Measurements from ENCODE around the gene KIRREL2.
A peak's percentile ranks its signal among the peaks of the same experiment; 100 is the strongest.
"Not testable (repeated sequence)": the region's sequence is repeated elsewhere in the genome, so short reads cannot be mapped to it uniquely, and the experiment has no call there.

KIRREL2 gene

GRCh38 chr19:35856546-35857149, at the start of gene KIRREL2:
KIRREL2 (plus strand) TSS chr19:35856911; CDS start chr19:35857120, 209 bp downstream.
- no peak for DNase-seq (ENCODE audit: low read depth in 3 of 3)

DNA sequence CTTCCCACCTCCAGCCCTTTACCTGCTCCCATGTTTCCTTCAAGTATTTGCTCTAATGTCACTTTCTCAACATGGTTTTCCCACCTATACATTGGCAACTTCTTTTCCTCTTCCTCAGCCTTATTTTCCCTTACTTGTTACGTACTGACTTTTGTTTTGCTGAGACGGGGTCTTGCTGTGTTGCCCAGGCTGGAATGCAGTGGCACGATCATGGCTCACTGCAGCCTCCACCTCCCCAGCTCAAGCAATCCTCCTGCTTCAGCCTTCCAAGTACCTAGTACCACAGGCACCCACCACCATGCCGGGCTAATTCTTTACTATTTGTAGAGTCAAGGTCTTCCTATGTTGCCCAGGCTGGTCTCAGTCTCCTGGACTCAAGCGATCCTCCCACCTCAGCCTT, 49.1 kb upstream of the KIRREL2 start:
- no peak for DNase-seq (ENCODE audit: low read depth in 3 of 3)

GRCh38 chr19:35811317-35812219, 45.1 kb upstream of the KIRREL2 start:
- no peak for DNase-seq (ENCODE audit: low read depth in 3 of 3)

GRCh38 chr19:35812220-35813042, 44.3 kb upstream of the KIRREL2 start, which contains the start of gene PRODH2:
PRODH2 (minus strand) TSS chr19:35812845; CDS start chr19:35812805, 40 bp downstream.
- DNase-seq (ENCODE audit: low read depth in 3 of 3): no peak

- no peak for DNase-seq (ENCODE audit: low read depth in 3 of 3)
These were observed 43.4 kb upstream of the KIRREL2 start for GRCh38 chr19:35813043-35813890.

DNA sequence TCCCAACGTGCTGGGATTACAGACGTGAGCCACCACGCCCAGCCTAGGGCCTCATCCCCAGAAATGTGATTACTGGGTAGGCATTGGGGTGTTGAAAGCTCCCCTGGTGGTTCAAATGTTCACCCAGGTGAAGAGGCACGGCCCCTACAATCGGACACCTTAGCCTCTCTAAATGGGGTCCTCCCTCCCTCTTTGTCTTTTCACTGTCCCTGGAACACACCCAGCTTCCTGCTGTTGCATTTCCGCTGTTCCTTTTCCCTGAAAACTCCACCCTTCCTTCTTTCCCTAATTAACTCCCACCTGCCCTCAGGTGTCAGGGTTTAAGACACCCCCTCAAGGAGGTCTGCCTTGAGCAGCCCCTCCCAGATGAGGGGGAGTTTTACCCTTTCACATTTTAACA, 40.4 kb upstream of the KIRREL2 start:
- DNase-seq (ENCODE audit: low read depth in 3 of 3): no peak

- DNase-seq (ENCODE audit: low read depth in 3 of 3): no peak
These were observed 39.9 kb upstream of the KIRREL2 start for GRCh38 chr19:35816846-35817245.

DNA sequence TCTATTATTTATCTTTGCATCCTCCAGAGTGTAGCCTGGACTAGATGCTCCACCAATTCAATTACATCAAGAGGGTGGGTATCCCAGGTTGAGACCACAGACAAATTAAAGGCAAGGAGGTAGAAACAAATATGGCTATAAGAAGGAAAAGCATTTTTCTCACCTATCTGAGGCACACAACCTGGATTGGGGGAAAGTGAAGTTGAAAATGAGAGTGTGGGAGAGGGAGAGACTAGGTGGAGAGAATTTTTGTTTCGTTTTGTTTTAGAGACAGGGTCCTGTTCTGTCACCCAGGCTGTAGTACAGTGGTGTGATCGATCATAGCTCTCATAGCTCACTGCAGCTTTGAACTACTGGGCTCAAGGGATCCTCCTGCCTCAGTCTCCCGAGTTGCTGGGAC, 38.3 kb upstream of the KIRREL2 start:
- DNase-seq (ENCODE audit: low read depth in 3 of 3): no peak

DNA sequence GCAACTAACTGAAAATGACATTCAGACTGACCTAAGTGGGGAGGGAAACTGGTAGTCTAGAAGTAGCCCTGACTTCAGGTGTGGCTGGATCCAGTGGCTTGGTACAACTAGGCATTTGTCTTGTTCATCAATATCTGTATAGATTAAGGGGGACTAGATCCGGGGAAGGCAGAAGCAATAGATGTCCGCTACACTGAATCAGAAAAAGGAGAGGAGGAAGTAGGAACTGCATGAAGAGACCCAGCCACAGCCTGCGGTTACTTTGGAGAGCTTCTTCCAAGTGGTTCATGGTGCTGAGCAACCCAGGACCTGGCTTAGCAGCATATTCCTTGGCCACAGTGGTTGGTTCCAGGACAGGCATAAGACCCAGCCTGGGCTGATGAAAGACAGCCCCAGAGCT, 34.1 kb upstream of the KIRREL2 start:
- DNase-seq (ENCODE audit: low read depth in 3 of 3): no peak

GRCh38 chr19:35824150-35824549, 32.6 kb upstream of the KIRREL2 start:
- no peak for DNase-seq (ENCODE audit: low read depth in 3 of 3)

DNA sequence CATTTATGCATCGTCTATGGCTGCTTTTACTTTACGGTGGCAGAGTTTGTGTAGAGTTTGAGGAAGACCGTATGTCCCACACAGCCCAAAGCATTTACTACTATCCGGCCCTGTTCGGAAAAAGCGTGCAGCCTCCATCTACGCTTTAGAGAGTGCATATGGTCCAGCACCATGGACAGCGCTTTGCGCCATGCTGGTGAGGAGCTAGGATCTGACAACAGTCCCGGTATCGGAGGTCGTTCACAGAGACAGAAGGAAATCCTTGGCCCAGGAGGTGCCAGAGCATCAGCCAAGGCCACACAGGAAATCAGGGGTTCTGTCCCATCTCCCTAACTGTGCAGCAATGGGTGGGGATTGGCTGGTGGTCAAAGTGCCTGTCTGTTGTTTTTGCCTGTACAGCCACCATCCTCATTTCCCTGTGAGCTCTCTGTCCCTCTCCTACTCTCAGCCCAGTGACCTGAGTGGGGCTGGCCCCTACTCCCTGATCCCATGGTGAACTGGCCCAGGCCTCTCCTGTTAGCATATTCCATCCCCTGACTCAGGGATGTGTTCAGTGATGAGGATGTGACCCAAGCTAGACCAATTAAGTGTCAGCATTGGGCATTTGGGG, 27.9 kb upstream of the KIRREL2 start:
- peak in 1 of 3 experiments; percentile 23 for DNase-seq (ENCODE audit: low read depth in 3 of 3)

DNA sequence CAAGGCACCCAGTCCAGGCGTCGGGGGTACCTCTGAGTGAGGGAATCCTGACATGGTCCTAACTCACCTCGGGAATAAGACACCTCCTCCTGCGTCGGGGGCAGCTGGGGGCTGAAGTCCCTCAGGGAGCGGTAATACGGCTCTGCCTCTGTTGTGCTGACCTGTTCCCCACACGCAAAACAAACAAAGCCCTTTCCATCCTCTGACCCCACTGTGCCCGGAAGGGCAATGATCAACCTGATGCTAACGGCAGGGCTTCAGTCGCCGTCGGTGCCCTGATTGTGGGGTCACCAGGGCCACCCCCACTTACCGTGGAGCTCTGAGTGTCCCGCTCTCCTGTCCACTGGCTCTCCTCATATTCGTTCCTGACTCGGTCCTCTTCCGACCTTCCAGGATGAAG, 25.7 kb upstream of the KIRREL2 start:
- no peak for DNase-seq (ENCODE audit: low read depth in 3 of 3)

DNA sequence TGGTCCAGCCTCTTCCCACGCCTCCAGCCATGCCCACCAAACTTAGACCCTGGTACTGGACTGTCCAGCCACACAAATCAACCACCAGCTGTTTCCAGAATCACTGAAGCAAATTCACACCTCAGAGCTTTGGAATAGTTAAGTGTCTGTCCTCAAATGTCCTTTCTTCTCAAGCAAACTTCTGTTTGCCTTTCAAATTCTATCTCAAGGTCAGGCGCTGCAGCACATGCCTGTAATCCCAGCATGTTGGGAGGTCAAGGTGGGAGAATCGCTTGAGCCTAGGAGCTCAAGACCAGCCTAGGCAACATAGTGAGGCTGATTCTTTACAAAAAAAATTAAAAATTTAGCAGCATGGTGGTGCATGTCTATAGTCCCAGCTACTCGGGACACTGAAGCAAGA, 24.7 kb upstream of the KIRREL2 start:
- no peak for DNase-seq (ENCODE audit: low read depth in 3 of 3)

DNA sequence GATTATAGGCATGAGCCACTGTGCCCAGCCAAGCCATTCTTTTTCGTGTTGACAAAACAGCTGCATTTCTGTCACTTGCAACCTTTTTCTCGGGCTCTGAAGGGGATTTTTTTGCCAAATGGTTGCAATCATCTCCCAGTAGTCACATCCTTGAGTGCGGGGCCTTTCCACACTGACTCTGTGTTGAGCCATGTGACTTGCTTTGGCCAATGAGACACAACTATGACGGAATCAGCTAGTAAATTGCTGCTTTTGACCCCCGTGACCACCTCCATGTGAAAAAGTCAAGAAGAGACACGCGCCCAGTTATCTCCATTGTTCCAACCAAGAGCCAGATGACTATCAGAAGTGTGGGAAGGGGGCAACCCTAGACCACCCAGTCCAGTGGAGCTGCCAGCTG, 22.7 kb upstream of the KIRREL2 start:
- DNase-seq (ENCODE audit: low read depth in 3 of 3): no peak

- not testable (repeated sequence) for DNase-seq (ENCODE audit: low read depth in 3 of 3)
These were observed 20.6 kb upstream of the KIRREL2 start for GRCh38 chr19:35836096-35836495.

DNA sequence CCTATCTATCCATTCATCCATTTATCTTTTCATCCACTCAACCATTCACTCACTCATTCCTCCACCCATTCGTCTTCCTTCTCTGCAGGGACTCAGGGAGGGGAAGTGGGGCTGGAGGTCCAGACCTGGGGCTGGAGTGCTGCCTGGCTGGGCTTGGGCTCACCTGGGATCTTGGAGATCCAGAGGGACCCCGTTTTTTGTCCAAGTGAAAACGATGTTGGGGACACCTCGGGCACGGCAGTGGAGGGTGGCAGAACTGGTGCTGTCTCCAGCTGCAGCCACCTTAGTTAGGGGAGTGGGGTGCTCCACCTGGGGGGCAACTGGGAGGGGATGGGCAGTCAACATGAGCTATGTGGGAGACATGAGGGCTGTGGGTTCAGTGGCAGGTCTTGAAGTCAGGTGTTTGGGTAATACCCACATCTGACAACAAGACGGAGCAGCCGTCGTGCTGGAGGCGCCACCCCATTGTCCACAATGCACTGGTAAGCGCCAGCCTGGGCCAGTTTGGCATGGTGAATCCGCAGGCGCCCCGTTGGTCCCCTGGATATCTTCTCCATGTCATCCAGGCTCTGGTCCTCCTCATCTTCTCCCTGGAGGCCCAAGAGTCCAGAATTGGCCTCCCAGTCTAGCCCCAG, 14.6 kb upstream of the KIRREL2 start:
- DNase-seq (ENCODE audit: low read depth in 3 of 3): no peak

DNA sequence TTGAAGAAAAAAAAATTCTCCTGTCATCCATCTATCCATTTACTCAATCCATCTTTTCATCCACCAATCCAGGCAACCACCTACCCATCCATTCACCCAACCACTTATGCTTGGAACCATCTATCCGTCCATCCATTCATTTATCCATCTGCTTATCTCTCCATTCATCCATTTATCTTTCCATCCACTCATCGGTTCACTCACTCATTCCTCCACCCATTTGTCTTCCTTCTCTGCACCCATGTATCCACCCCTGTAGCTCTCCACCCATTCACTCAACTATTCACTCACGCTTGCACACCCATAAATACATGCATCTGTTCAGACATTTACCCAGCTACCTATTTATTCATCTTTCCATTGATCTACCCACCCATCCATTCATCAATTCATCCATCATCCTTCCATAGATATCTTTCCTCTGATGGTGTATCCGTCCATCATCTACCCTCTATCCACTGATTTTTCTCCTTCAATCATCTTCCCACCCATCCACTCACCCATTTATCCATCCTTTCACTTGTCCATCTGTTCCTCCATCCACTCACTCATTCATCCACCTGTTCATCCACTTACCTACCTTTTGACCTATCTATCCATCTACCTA, 13.9 kb upstream of the KIRREL2 start:
- no peak for DNase-seq (ENCODE audit: low read depth in 3 of 3)

DNA sequence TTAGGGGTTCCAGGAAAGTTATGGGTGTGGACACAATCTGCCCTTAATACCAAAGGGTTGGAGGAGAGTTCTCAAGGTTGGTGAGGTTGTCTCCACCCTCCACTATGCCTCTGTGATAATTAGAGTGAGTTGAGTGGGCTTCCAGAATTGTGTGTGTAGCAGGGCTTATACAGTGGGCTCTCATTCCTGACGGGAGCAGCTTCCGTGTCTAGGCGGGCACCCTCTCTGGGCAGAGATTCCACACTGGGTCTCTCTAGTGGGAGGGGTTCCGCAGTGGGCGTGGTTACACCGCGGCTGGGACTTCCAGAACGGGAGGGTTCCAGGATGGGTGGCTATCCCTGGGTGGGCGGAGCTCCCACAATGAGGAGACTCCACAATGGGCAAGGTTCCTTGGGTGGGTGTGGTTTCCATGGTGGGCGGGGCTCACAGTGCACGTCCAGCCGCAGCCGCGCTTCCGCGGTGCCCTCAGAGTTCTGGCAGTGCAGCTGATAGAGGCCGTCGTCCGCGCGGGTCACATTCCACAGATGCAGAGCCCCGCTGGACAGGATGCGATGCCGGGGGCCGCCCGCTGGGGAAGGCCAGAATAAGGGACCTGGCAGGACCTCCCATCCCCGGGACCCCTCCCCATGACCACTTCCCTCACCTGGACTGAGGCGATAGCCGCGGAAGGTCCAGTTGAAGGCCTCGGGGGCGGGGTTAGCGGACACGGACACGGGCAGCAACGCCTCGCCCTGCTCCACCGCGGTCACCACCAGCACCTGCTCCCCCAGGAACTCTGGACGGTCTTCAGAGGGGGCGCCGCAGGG, 12.8 kb upstream of the KIRREL2 start:
- DNase-seq (ENCODE audit: low read depth in 3 of 3): no peak
